Fibroblast of skin of abdomen (primary cell): ENCODE data around the gene IRF7.
A peak's percentile ranks its signal among the peaks of the same experiment; 100 is the strongest.

Source experiments
- DNase-seq: peaks from one replicate; pipeline ENCODE4 v3.0.0-alpha.2; 2013

The IRF7 gene

GRCh38 chr11:640021-640706 is 24.4 kb upstream of the IRF7 start:
- DNase-seq: no peak

DNA sequence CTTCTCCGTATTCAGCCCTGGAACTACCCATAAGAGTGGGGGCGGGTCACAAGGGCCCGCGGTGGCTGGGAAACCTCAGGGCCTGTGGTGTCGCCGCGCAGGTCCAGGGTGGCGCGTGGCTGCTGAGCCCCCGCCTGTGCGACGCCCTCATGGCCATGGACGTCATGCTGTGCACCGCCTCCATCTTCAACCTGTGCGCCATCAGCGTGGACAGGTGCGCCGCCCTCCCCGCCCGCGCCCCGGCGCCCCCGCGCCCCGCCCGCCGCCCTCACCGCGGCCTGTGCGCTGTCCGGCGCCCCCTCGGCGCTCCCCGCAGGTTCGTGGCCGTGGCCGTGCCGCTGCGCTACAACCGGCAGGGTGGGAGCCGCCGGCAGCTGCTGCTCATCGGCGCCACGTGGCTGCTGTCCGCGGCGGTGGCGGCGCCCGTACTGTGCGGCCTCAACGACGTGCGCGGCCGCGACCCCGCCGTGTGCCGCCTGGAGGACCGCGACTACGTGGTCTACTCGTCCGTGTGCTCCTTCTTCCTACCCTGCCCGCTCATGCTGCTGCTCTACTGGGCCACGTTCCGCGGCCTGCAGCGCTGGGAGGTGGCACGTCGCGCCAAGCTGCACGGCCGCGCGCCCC is 23.7 kb upstream of the IRF7 start:
- DNase-seq: no peak

DNA sequence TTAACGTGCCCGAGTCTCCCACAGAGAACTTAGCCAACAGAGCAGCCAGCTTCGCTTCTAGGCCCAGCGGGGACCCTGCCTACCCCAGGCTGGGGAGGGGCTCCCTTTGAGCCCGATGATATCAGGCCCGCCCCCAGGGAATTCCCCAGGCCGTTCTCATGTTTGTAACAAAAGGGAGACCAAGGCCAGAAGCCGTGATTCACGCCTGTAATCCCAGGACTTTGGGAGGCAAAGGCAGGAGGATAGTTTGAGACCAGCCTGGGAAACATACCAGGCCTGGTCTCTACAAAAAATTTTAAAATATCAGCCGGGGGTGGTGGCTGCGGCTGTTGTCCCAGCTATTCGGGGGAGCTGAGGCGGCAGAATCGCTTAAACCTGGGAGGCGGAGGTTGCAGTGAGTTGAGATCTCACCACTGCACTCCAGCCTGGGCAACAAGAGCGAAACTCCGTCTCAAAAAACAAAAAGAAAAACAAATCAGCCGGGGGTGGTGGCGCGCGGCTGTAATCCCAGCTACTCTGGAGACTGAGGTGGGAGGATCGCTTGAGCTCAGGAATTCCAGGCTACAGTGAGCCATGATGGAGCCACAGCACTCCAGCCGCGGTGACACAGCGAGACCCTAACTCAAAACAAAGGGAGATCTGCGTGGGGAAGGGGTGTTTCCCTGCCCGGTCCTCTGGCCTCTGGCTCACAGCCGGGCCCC is 23.0 kb upstream of the IRF7 start:
- DNase-seq: peak; percentile 16

DNA sequence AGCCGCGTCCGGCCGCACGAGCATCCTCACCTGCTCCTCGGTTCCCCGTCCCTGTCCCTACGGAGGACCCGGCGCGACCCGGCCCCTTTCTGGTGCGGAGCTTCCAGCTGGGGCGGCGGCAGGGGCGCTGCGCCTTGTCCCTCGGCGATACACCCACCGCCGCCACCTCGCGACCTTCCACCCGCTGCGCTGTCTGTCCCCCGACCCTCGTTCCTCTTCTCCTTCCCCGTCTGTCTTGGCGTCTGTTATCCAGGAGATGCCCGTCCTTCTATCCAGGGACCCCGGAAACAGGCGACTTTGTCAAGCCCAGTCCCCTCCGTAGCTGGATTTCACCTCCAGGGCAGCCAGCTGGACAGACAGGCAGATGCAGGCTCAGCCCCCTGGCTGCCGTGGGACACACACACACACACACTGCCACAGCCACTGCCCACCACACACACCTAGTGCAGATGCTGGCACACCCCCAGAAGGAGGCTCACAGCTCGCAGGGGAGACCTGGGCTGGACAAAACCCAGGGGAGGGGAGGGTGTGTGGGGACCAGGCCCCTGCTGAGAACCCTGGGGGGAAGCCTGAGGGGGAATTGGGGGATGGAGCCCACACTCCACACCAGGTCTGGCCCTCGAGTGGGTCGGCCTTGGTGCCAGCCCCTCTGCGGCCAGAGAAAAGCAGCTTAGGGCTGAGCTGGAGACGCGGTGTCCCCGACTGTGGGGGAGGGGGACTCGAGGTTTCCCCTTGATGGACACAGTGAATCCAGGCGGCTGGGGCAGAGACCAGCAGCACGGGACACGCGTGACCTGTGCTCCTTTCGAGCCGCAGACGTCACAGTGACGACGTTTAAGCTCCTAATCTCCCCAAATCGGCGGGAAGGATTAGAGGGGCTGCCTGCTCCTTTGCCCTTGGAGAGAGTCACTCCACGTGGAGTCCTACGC is 22.1 kb upstream of the IRF7 start:
- DNase-seq: no peak

- no peak for DNase-seq
Measured at GRCh38 chr11:637333-637592, 21.5 kb upstream of the IRF7 start.

- peak; percentile 33 for DNase-seq
Measured at GRCh38 chr11:636511-637332, 21.0 kb upstream of the IRF7 start, which contains the start of gene DRD4. Gene DRD4, plus strand, starts transcription at chr11:637269. Its CDS starts 36 bp downstream, at chr11:637305.

GRCh38 chr11:635945-636510 is 20.3 kb upstream of the IRF7 start:
- no peak for DNase-seq

GRCh38 chr11:630871-631270 is 15.1 kb upstream of the IRF7 start:
- no peak for DNase-seq

DNA sequence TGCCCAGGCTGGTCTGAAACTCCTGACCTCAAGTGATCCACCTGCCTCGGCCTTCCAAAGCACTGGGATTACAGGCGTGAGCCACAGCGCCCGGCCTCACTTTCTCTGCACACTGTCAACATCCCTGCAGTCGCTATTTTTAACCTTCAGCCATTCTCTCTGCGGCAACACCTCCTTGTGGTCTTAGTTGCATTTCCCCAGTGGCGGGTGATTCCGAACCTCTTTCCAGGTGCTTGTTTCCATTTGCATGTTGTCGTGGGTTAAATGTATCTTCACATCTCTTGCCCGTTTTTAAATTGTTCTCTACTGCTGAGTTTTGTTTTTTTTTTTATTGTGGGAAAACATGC is 13.5 kb upstream of the IRF7 start:
- no peak for DNase-seq

DNA sequence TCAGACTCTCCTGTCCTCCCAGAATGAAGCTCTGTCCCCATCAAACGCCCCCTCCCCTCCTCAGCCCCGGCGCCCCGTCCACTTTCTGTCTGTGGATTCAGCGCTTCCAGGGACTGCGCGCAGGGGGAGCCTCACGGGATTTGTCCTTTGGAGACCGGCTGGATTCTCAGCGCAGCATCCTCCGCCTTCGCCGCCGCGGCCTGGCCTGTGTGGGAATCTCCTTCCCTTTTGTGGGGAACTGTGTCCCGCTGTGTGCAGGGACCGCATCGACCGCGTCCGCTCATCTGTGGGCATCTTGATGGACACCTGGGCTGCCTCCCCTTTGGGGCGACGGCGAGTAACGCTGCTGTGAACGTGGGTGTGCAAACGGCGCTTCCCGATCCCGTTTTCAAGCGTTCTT is 12.3 kb upstream of the IRF7 start:
- no peak for DNase-seq

DNA sequence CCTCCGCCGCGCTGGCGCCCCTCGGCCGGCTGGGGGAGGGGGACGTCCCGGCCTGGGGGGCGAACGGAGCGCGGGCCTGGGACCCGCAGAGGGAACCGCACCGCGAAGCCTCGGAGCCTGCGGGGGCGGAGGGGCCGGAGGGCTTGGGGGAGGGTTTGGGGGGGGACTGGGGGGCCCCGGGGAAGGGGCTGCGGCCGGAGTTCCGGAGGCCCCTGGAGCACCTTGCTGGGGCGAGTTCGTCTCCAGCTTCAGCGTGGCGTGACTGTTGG is 11.5 kb upstream of the IRF7 start:
- DNase-seq: no peak

GRCh38 chr11:626475-627307 is 10.9 kb upstream of the IRF7 start, which contains the start of gene SCT:
Gene SCT, minus strand, starts transcription at chr11:627181. Its CDS starts 38 bp downstream, at chr11:627143.
- no peak for DNase-seq

GRCh38 chr11:625636-626268 is 10.0 kb upstream of the IRF7 start:
- no peak for DNase-seq

DNA sequence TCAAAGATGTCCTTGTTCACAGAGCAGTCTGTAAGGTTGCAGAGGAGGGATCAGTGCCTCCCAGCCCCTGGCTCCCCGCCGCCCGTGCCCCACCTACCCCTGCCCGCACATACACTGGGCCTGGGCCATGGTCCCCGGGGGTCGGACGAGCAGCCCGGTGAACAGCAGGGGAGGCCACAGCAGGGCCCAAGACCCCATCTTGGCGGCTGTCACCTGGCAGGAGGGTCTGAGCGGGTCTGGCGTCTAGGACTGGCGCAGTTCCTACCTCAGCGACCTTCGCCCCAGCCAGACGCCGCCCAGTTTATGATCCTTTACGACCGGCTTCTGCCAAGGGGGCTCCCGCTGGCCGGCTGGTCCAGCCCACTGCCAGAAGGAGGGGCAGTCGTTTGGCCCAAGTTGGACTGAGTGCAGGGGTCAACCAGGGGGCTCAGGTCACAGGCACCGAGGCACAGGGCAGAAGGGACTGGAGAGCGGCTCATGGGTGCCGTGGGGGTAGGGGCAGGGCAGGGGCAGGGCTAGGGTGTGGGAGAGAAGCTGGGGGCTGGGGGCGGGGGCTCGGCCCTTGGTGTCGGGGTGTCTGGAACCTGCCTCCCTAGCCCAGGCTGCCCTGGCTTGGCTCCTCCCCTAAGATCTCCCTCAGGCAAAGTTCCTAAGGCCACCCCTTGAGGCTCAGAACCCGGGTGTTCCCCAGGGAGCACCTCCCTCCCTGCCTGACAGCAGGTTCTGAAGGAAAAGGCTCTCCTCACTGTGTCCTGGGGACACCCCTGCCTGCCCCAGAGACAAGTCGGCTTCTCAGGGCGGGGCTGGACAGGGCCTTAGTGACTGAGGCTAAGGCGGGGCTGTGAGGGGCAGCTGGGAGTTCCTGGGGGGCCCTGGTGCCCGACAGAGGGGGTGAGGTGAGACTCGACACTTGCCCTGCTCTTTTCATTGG is 9.2 kb upstream of the IRF7 start, which contains the start of gene CDHR5:
Gene CDHR5, minus strand, starts transcription at position 251 of the 931 bp plus-strand sequence. Its CDS starts 53 bp downstream, at position 198.
- no peak for DNase-seq

DNA sequence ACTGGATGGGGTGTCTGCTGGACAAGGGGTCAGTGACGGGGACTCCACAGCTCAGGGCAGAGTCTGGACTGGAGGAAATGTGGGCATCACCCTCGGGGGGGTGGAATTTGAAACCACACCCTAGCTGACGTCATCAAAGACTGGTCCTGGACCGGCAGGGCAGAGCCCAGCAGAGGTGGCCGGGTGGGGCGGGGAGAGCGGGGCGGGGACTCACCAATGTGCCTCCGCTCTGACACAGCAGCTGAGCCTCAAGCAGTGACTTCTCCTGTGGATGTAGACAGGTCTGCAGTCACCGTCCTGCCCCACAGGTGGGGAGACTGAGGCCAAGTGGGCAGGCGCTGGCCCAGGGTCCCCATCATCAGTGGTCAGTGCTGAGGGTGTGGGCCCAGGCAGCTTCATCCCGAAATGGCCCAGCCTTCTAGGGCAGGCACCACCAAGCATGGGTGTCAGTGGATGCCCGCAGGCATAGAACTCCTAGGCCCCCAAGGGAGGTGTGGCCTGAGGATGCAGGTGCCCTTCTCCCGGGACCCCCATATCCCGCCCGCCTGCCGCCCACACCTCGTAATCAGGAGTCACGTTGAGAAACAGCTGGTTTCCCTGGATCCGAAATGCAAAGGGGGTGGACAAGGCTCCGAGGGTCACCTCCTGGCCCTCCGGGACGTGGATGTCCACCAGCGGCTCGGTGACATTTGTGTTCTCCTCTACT is 8.4 kb upstream of the IRF7 start:
- no peak for DNase-seq

DNA sequence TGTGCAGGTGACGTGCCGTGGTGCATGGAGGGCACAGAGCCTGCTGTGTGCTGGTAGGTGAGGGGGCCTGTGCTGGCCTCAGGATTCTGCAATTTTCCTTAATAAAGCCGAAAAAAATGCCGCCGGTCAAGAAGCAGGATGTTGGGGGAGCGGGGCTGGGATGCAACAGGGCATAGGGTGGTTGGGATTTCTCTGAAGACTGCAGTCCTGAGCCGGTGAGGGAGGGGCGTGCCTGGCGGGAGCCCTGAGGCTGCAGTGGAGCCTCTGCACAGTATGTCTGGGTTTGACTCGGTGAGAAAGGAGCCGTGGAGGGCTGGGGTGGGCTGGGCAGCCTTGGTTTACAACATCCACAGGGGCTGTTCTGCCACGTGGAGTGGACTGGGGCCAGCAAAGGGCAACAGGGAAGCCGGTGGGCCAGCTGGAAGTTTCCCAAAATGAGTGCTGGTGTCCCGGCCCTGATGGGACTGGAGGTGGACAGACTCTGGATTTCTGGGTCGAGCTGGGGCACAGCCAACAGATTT is 7.7 kb upstream of the IRF7 start:
- DNase-seq: no peak

DNA sequence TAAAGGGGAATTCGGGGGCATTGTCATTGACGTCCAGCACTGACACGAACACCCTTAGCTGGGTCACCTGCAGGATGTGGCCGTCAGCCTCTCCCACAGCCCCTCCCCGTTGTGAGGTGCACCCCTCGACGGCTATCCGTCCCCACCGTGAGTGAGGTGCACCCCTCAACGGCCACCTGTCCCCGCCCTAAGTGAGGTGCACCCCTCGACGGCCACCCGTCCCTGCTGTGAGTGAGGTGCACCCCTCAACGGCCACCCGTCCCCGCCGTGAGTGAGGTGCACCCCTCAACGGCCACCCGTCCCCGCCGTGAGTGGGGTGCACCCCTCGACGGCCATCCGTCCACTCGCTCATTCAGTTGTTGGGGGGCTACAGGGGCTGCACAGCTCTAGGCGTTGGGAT is 6.1 kb upstream of the IRF7 start:
- DNase-seq: no peak
